Measurements from ENCODE around the gene BORCS8.

GRCh38 chr19:19160461-19161035, 31.4 kb downstream of the BORCS8 start:
- TF ChIP-seq CTCF (IDR thresholded peaks at IDR 0.05) (no peak), POLR2A (IDR thresholded peaks at IDR 0.05) (no peak), POLR2AphosphoS5 (IDR thresholded peaks at IDR 0.05) (no peak), EP300 (IDR thresholded peaks at IDR 0.05) (no peak)

All from suprapubic skin (tissue), 4 donors.